Astrocyte (in vitro differentiated cells and primary cell): ENCODE measurements around the gene TLX2. TPM values are rescaled to one million over a fixed set of nuclear protein-coding genes. Genes with fewer than 3 reads are reported as not detected.

Experiments used
- DNase-seq: peaks from one replicate; pipeline ENCODE4 v3.0.0-alpha.2; 2010; ENCODE audit warnings: low read depth
- FAIRE-seq: peaks from 2 replicates; lab custom pipeline; 2011; peaks lifted over from hg19 to GRCh38; lab: Jason Lieb, UNC
- H2AFZ ChIP-seq: 2 replicates; pipeline ENCODE4 v1.6.0; 2012; ENCODE audit warnings: low read depth, low read length, inconsistent platforms
- H3K27ac ChIP-seq: 2 replicates; pipeline ENCODE4 v1.5.1; 2011; ENCODE audit warnings: low read depth, low read length, inconsistent platforms
- H3K27me3 ChIP-seq: 2 replicates; pipeline ENCODE4 v1.6.0; 2011; ENCODE audit warnings: low read length, inconsistent platforms; ENCODE audit not compliant: insufficient read depth
- H3K36me3 ChIP-seq: 2 replicates; pipeline ENCODE4 v1.5.1; 2011; ENCODE audit warnings: low read length, inconsistent platforms; ENCODE audit not compliant: insufficient read depth
- H3K4me1 ChIP-seq: 2 replicates; pipeline ENCODE4 v1.5.1; 2011; ENCODE audit warnings: low read length, inconsistent platforms; ENCODE audit not compliant: insufficient read depth
- H3K4me2 ChIP-seq: 2 replicates; pipeline ENCODE4 v1.6.0; 2012; ENCODE audit warnings: low read length, inconsistent platforms
- H3K4me3 ChIP-seq: 2 replicates; pipeline ENCODE4 v1.5.1; 2011; ENCODE audit warnings: low read depth, mild to moderate bottlenecking, low read length, inconsistent platforms; ENCODE audit not compliant: insufficient read depth
- H3K79me2 ChIP-seq: 2 replicates; pipeline ENCODE4 v1.6.0; 2012; ENCODE audit warnings: mild to moderate bottlenecking, low read length, inconsistent platforms; ENCODE audit not compliant: insufficient read depth
- H3K9ac ChIP-seq: 2 replicates; pipeline ENCODE4 v1.6.0; 2012; ENCODE audit warnings: mild to moderate bottlenecking, low read length, inconsistent platforms
- H3K9me3 ChIP-seq: 2 replicates; pipeline ENCODE4 v1.5.1; 2012; ENCODE audit warnings: low read depth, mild to moderate bottlenecking, low read length, inconsistent platforms; ENCODE audit not compliant: insufficient read depth
- H4K20me1 ChIP-seq: 2 replicates; pipeline ENCODE4 v1.6.0; 2012; ENCODE audit warnings: low read length, inconsistent platforms; ENCODE audit not compliant: insufficient read depth
- H3K27ac Mint-ChIP-seq: one replicate; pipeline ENCODE4 v1.8.0; 2021; ENCODE audit warnings: mild to moderate bottlenecking, mixed read lengths; ENCODE audit not compliant: unreplicated experiment
- H3K27me3 Mint-ChIP-seq: one replicate; pipeline ENCODE4 v1.8.0; 2021; ENCODE audit warnings: low read depth, mixed read lengths; ENCODE audit not compliant: unreplicated experiment
- H3K36me3 Mint-ChIP-seq: one replicate; pipeline ENCODE4 v1.8.0; 2021; ENCODE audit warnings: low read depth, mixed read lengths; ENCODE audit not compliant: unreplicated experiment
- H3K4me1 Mint-ChIP-seq: one replicate; pipeline ENCODE4 v1.8.0; 2021; ENCODE audit warnings: low read depth, mixed read lengths; ENCODE audit not compliant: unreplicated experiment
- H3K4me3 Mint-ChIP-seq: one replicate; pipeline ENCODE4 v1.8.0; 2021; ENCODE audit warnings: mild to moderate bottlenecking, moderate library complexity, mixed read lengths; ENCODE audit not compliant: unreplicated experiment
- H3K9me3 Mint-ChIP-seq: one replicate; pipeline ENCODE4 v1.8.0; 2021; ENCODE audit warnings: mild to moderate bottlenecking, mixed read lengths; ENCODE audit not compliant: unreplicated experiment
- CTCF ChIP-seq: IDR thresholded peaks from 2 replicates; pipeline ENCODE4 v1.5.1; 2011; ENCODE audit warnings: low read depth, mild to moderate bottlenecking, inconsistent platforms, low read length, moderate library complexity; ENCODE audit not compliant: insufficient read depth
- EZH2 ChIP-seq: IDR thresholded peaks from 2 replicates; pipeline ENCODE4 v1.6.1; 2012; ENCODE audit warnings: mild to moderate bottlenecking, low read length, inconsistent platforms; ENCODE audit not compliant: insufficient read depth
- total RNA-seq: library from RNA; stranded (reverse); gene quantifications from 2 replicates; pipeline ENCODE4 v1.2.1, GENCODE V29; 2021

The TLX2 gene
- total RNA-seq, 1 donor from 2014 or later = not detected

GRCh38 chr2:74535440-74535965 lies 21.3 kb downstream of the TLX2 start:
- Mint-ChIP-seq H3K27me3 (peaks cover 3% of the 10 kb centered on the region), H3K4me1 (peaks cover 8% of the 10 kb centered on the region), H3K4me3 (no peak overlapping the region), H3K36me3 (peaks cover 10% of the 10 kb centered on the region), H3K27ac (no peak overlapping the region), H3K9me3 (no peaks in the 10 kb centered on the region)
- no peak overlapping the region for H3K27ac ChIP-seq
- DNase-seq (no peak), FAIRE-seq (no peak)
- peaks cover 11% of the 10 kb centered on the region for H3K36me3 ChIP-seq
- H3K4me1 ChIP-seq = peaks cover 8% of the 10 kb centered on the region
- H3K9me3 ChIP-seq = no peaks in the 10 kb centered on the region
- H3K9ac ChIP-seq = no peak overlapping the region
- H3K4me3 ChIP-seq = no peak overlapping the region
- no peak overlapping the region for H2AFZ ChIP-seq
- H4K20me1 ChIP-seq = peaks cover 19% of the 10 kb centered on the region
- peaks cover 5% of the 10 kb centered on the region for H3K79me2 ChIP-seq
- no peaks in the 10 kb centered on the region for H3K27me3 ChIP-seq
- no peak for TF ChIP-seq EZH2
- TF ChIP-seq CTCF = no peak
- no peak overlapping the region for H3K4me2 ChIP-seq

- DNase-seq (no peak), FAIRE-seq (no peak)
- Histone ChIP-seq H3K27me3 (no peaks in the 10 kb centered on the region), H3K4me1 (no peaks in the 10 kb centered on the region), H3K9ac (no peak overlapping the region), H3K79me2 (no peaks in the 10 kb centered on the region), H3K27ac (no peak overlapping the region), H3K36me3 (peaks cover 11% of the 10 kb centered on the region), H3K4me3 (no peak overlapping the region), H3K9me3 (no peaks in the 10 kb centered on the region), H2AFZ (no peak overlapping the region), H4K20me1 (peaks cover 14% of the 10 kb centered on the region), H3K4me2 (no peak overlapping the region)
- TF ChIP-seq CTCF (no peak), EZH2 (no peak)
- Mint-ChIP-seq H3K4me1 (peaks cover 3% of the 10 kb centered on the region), H3K27me3 (peaks cover 3% of the 10 kb centered on the region), H3K36me3 (peaks cover 10% of the 10 kb centered on the region), H3K4me3 (no peak overlapping the region), H3K9me3 (no peaks in the 10 kb centered on the region), H3K27ac (no peak overlapping the region)
Measured at GRCh38 chr2:74536166-74536950, 22.1 kb downstream of the TLX2 start.

- Mint-ChIP-seq H3K27ac (no peak overlapping the region), H3K27me3 (peaks cover 3% of the 10 kb centered on the region), H3K9me3 (no peaks in the 10 kb centered on the region), H3K36me3 (peaks cover 10% of the 10 kb centered on the region), H3K4me3 (peak overlapping the region; percentile 22), H3K4me1 (peaks cover 3% of the 10 kb centered on the region)
- peaks cover 9% of the 10 kb centered on the region for H4K20me1 ChIP-seq
- no peak for FAIRE-seq
- no peaks in the 10 kb centered on the region for H3K4me1 ChIP-seq
- H3K4me3 ChIP-seq = no peak overlapping the region
- peaks cover 11% of the 10 kb centered on the region for H3K36me3 ChIP-seq
- no peak overlapping the region for H2AFZ ChIP-seq
- no peak overlapping the region for H3K4me2 ChIP-seq
- H3K79me2 ChIP-seq = no peaks in the 10 kb centered on the region
- H3K27ac ChIP-seq = no peak overlapping the region
- no peak for TF ChIP-seq CTCF
- no peak for TF ChIP-seq EZH2
- no peaks in the 10 kb centered on the region for H3K9me3 ChIP-seq
- DNase-seq = no peak
- H3K27me3 ChIP-seq = no peaks in the 10 kb centered on the region
- no peak overlapping the region for H3K9ac ChIP-seq
Measured at GRCh38 chr2:74537140-74537539, 22.9 kb downstream of the TLX2 start.
